Measurements from ENCODE around the gene RPAP2. TPM values are rescaled to one million over a fixed set of nuclear protein-coding genes. Genes with fewer than 3 reads are reported as not detected.

The RPAP2 gene
- total and polyA plus RNA-seq, 4 donors, result 5.0 to 24.5 (median 10.4) TPM

GRCh38 chr1:92363401-92363800, 64.5 kb downstream of the RPAP2 start:
- Histone ChIP-seq H3K9me3 (ENCODE audit: control insufficient read depth in 4 of 4, insufficient read depth in 3 of 4, low read length in 3 of 4) (no peaks in the 10 kb centered on the region), H3K27me3 (ENCODE audit: control insufficient read depth in 3 of 3, insufficient read depth in 3 of 3, low read length in 2 of 3) (no peaks in the 10 kb centered on the region), H3K4me1 (ENCODE audit: control insufficient read depth in 5 of 5, insufficient read depth in 5 of 5, low read length in 5 of 5) (peaks cover 0 to 4% (median 0%) of the 10 kb centered on the region in 5 donors), H3K27ac (ENCODE audit: low read depth in 1 of 2, low read length in 1 of 2) (no peak overlapping the region), H3K4me3 (no peak overlapping the region), H3K9ac (ENCODE audit: insufficient read depth in 1 of 2, low read length in 2 of 2) (no peak overlapping the region), H3K36me3 (ENCODE audit: control insufficient read depth in 4 of 4, insufficient read depth in 4 of 4, low read length in 4 of 4) (peaks cover 4 to 15% (median 8%) of the 10 kb centered on the region in 4 donors)
- no peak for TF ChIP-seq CTCF (IDR thresholded peaks at IDR 0.05; ENCODE audit: control extremely low read depth, extremely low read depth)
- ATAC-seq (ENCODE audit: insufficient read depth, low FRiP score) (no peak), DNase-seq (no peak)
- 74 to 78% methylated on average over 3 of the region's 3 CpGs for WGBS, 2 donors

GRCh38 chr1:92365378-92366039, 66.7 kb downstream of the RPAP2 start:
- H3K27me3 ChIP-seq (ENCODE audit: control insufficient read depth in 3 of 3, insufficient read depth in 3 of 3, low read length in 2 of 3), result no peaks in the 10 kb centered on the region
- H3K36me3 ChIP-seq (ENCODE audit: control insufficient read depth in 4 of 4, insufficient read depth in 4 of 4, low read length in 4 of 4), result peaks cover 0 to 9% (median 7%) of the 10 kb centered on the region in 4 donors
- ATAC-seq (ENCODE audit: insufficient read depth, low FRiP score) (no peak), DNase-seq (no peak)
- 73 to 81% methylated on average over 4 of the region's 4 CpGs for WGBS, 2 donors
- H3K9me3 ChIP-seq (ENCODE audit: control insufficient read depth in 4 of 4, insufficient read depth in 3 of 4, low read length in 3 of 4), result no peaks in the 10 kb centered on the region
- H3K4me3 ChIP-seq, result no peak overlapping the region
- no peak overlapping the region for H3K9ac ChIP-seq (ENCODE audit: insufficient read depth in 1 of 2, low read length in 2 of 2)
- TF ChIP-seq CTCF (IDR thresholded peaks at IDR 0.05; ENCODE audit: control extremely low read depth, extremely low read depth), result no peak
- no peaks in the 10 kb centered on the region for H3K4me1 ChIP-seq (ENCODE audit: control insufficient read depth in 5 of 5, insufficient read depth in 5 of 5, low read length in 5 of 5)
- no peak overlapping the region for H3K27ac ChIP-seq (ENCODE audit: low read depth in 1 of 2, low read length in 1 of 2)

GRCh38 chr1:92366040-92366395, 67.2 kb downstream of the RPAP2 start:
- 87 to 93% methylated on average over 2 of the region's 2 CpGs for WGBS, 2 donors
- peaks cover 0 to 9% (median 7%) of the 10 kb centered on the region in 4 donors for H3K36me3 ChIP-seq (ENCODE audit: control insufficient read depth in 4 of 4, insufficient read depth in 4 of 4, low read length in 4 of 4)
- H3K4me1 ChIP-seq (ENCODE audit: control insufficient read depth in 5 of 5, insufficient read depth in 5 of 5, low read length in 5 of 5), result no peaks in the 10 kb centered on the region
- H3K9me3 ChIP-seq (ENCODE audit: control insufficient read depth in 4 of 4, insufficient read depth in 3 of 4, low read length in 3 of 4), result no peaks in the 10 kb centered on the region
- no peak for TF ChIP-seq CTCF (IDR thresholded peaks at IDR 0.05; ENCODE audit: control extremely low read depth, extremely low read depth)
- no peaks in the 10 kb centered on the region for H3K27me3 ChIP-seq (ENCODE audit: control insufficient read depth in 3 of 3, insufficient read depth in 3 of 3, low read length in 2 of 3)
- no peak for ATAC-seq (ENCODE audit: insufficient read depth, low FRiP score)
- DNase-seq, result no peak
- no peak overlapping the region for H3K27ac ChIP-seq (ENCODE audit: low read depth in 1 of 2, low read length in 1 of 2)
- H3K4me3 ChIP-seq, result no peak overlapping the region
- no peak overlapping the region for H3K9ac ChIP-seq (ENCODE audit: insufficient read depth in 1 of 2, low read length in 2 of 2)

- 73 to 80% methylated on average over 3 of the region's 3 CpGs for WGBS, 2 donors
- ATAC-seq (ENCODE audit: insufficient read depth, low FRiP score), result no peak
Observed at GRCh38 chr1:92367496-92367895, 68.6 kb downstream of the RPAP2 start.

More at GRCh38 chr1:92367496-92367895, 68.6 kb downstream of the RPAP2 start:
- Histone ChIP-seq H3K9me3 (ENCODE audit: control insufficient read depth in 4 of 4, insufficient read depth in 3 of 4, low read length in 3 of 4) (no peaks in the 10 kb centered on the region), H3K4me1 (ENCODE audit: control insufficient read depth in 5 of 5, insufficient read depth in 5 of 5, low read length in 5 of 5) (no peaks in the 10 kb centered on the region), H3K27ac (ENCODE audit: low read depth in 1 of 2, low read length in 1 of 2) (no peak overlapping the region), H3K4me3 (no peak overlapping the region), H3K27me3 (ENCODE audit: control insufficient read depth in 3 of 3, insufficient read depth in 3 of 3, low read length in 2 of 3) (no peaks in the 10 kb centered on the region), H3K9ac (ENCODE audit: insufficient read depth in 1 of 2, low read length in 2 of 2) (no peak overlapping the region), H3K36me3 (ENCODE audit: control insufficient read depth in 4 of 4, insufficient read depth in 4 of 4, low read length in 4 of 4) (peaks cover 2 to 9% (median 7%) of the 10 kb centered on the region in 4 donors)
- DNase-seq, result no peak
- TF ChIP-seq CTCF (IDR thresholded peaks at IDR 0.05; ENCODE audit: control extremely low read depth, extremely low read depth), result no peak
